ENCODE results near the gene IPO4. TPM values are rescaled to one million over a fixed set of nuclear protein-coding genes. Genes with fewer than 3 reads are reported as not detected.

Gene IPO4
- total and polyA plus RNA-seq, 2 of the 4 experiments (the other 2 are of a cell fraction), result 37.6 to 39.4 TPM

- TF ChIP-seq RAD21 (IDR thresholded peaks at IDR 0.05; ENCODE audit: low read length), result no peak
- no peak for TF ChIP-seq RCOR1 (IDR thresholded peaks at IDR 0.05; ENCODE audit: insufficient replicate concordance, low read length)
These were observed 8.4 kb downstream of the IPO4 start (continued) for GRCh38 chr14:24179961-24180796.

DNA sequence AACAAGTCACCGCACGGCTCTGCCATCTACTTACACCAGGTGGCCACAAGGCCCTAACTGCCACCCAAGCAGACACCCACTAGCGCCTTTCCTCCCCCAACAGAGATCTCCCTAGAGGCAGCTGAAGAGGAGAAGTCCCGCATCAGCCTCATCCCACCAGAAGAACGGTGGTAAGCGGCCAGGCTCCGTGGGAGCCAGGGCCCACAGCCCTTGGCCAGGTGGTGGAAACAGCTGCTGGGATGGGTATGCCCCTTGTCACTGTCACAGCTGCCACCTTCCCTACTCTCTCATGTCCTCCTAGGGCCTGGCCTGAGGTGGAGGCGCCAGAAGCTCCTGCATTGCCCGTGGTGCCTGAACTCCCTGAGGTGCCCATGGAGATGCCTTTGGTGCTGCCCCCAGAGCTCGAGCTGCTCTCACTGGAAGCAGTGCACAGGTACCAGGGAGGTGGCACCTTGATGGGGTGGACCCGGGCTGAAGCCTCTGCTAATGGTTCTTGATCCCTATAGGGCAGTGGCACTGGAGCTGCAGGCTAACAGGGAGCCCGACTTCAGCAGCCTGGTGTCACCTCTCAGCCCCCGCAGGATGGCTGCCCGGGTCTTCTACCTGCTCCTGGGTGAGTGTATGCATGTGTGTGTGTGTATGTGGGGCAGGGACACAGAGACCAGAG lies 9.2 kb downstream of the IPO4 start:
- Histone ChIP-seq H4K91ac (ENCODE audit: insufficient read depth, low read depth, low read length) (no peak overlapping the region), H3K36me3 (ENCODE audit: control insufficient read depth, insufficient read depth, low read length) (peaks cover 67% of the 10 kb centered on the region), H2BK20ac (ENCODE audit: low read depth, low read length) (no peak overlapping the region), H3K18ac (ENCODE audit: low read depth, low read length) (no peak overlapping the region), H3K27me3 (ENCODE audit: control insufficient read depth, insufficient read depth, low read length) (no peaks in the 10 kb centered on the region), H2BK15ac (ENCODE audit: low read depth, low read length) (no peak overlapping the region), H2AK5ac (ENCODE audit: low read depth, low read length) (no peak overlapping the region), H3K9me3 (ENCODE audit: control insufficient read depth, insufficient read depth, low read length) (no peaks in the 10 kb centered on the region), H3K4ac (ENCODE audit: low read depth, low read length) (no peak overlapping the region), H3K14ac (replicated peaks; ENCODE audit: low read depth, low read length) (no peak overlapping the region), H3K9me1 (ENCODE audit: insufficient read depth, low read length) (no peaks in the 10 kb centered on the region), H3K56ac (ENCODE audit: extremely low read depth, insufficient read depth, low read length) (no peak overlapping the region), H4K5ac (ENCODE audit: low read depth, low read length) (no peak overlapping the region), H3K4me3 (ENCODE audit: insufficient read depth, low read depth, low read length) (no peak overlapping the region), H2BK5ac (ENCODE audit: low read depth, low read length, poor library complexity, severe bottlenecking) (no peak overlapping the region), H2BK120ac (ENCODE audit: low read depth, low read length) (no peak overlapping the region), H4K8ac (ENCODE audit: low read depth in 2 of 2, low read length in 2 of 2) (no peak overlapping the region), H3K27ac (ENCODE audit: insufficient read depth, low read length) (peak overlapping the region; percentile 22; the same call in 1 of the 2 replicates), H2AFZ (replicated peaks; ENCODE audit: low read length, poor library complexity) (peak overlapping the region; percentile 8), H3K9ac (ENCODE audit: low read depth, low read length) (no peak overlapping the region), H3K79me1 (ENCODE audit: low read depth in 1 of 2, low read length in 2 of 2) (no peaks in the 10 kb centered on the region; a peak in 1 of 4 replicates), H3K4me2 (ENCODE audit: low read depth, low read length) (no peak overlapping the region), H3K4me1 (ENCODE audit: control insufficient read depth, insufficient read depth, low read length) (peaks cover 2% of the 10 kb centered on the region; the same call in 1 of the 2 replicates), H3K23ac (ENCODE audit: low read depth, low read length) (no peak overlapping the region), H2AK9ac (replicated peaks; ENCODE audit: low read depth, low read length, poor library complexity) (peak overlapping the region; percentile 51), H4K20me1 (ENCODE audit: insufficient read depth, low read length) (no peaks in the 10 kb centered on the region)
- POLR2A ChIA-PET (ENCODE audit: unreplicated experiment), result no interaction called here
- 76% methylated on average over 4 of the region's 14 CpGs; no CpG with 5 or more reads in 1 of the 2 experiments for WGBS, 2 experiments (ENCODE audit: extremely low coverage in 2 of 2, insufficient read length in 1 of 2)
- dilution Hi-C loops (cut with HindIII; ENCODE audit: low sequenced_read_pairs, unreplicated experiment), result no loop called here
- in situ Hi-C loops (cut with MboI; ENCODE audit: low sequenced_read_pairs), result no loop called here
- intact Hi-C loops (cut with micrococcal nuclease), result no loop called here
- no peak for DNase-seq
- no TSS peak for BruUV-seq (replicated peaks)
- CTCF ChIA-PET, result interaction anchor here (1.1 kb wide), 1 partner anchor 10 kb away, joined by 5 read pairs; no protein-coding TSS in a partner anchor
- ATAC-seq (ENCODE audit: low read depth), result no peak; the same call in 1 of the 2 replicates
- TF ChIP-seq POLR2A (IDR thresholded peaks at IDR 0.05; ENCODE audit: low read depth, low read length) (no peak), ELK1 (IDR thresholded peaks at IDR 0.05; ENCODE audit: borderline replicate concordance, low read depth, low read length) (no peak), RAD21 (IDR thresholded peaks at IDR 0.05; ENCODE audit: low read length) (no peak), FOS (IDR thresholded peaks at IDR 0.05; ENCODE audit: low read depth, low read length) (no peak), CTCF (conservative IDR thresholded peaks at IDR 0.05; ENCODE audit: low read depth, low read length) (no peak), CEBPB (IDR thresholded peaks at IDR 0.05; ENCODE audit: low read depth, low read length) (no peak), NFE2L2 (IDR thresholded peaks at IDR 0.05; ENCODE audit: low read depth, low read length) (no peak), RCOR1 (IDR thresholded peaks at IDR 0.05; ENCODE audit: insufficient replicate concordance, low read length) (no peak), MAZ (IDR thresholded peaks at IDR 0.05; ENCODE audit: borderline replicate concordance, low read depth, low read length) (no peak), SMC3 (IDR thresholded peaks at IDR 0.05; ENCODE audit: low read depth, low read length) (no peak)
